B cell (primary cell): Measurements from ENCODE around the gene SLC35B2.

ENCODE experiments used
- EZH2 ChIP-seq: IDR thresholded peaks from 2 replicates; pipeline ENCODE4 v1.6.1; 2012; ENCODE audit warnings: borderline replicate concordance, low read depth, mild to moderate bottlenecking, moderate library complexity, low read length; ENCODE audit not compliant: insufficient read depth, poor library complexity, severe bottlenecking
- TF ChIP-seq, protein P1 (sequence below): fragments of 200-600 bp; IDR thresholded peaks from one replicate; pipeline ENCODE4 v1.8.0; 2022; ENCODE audit warnings: antibody characterized with exemption, mild to moderate bottlenecking

DNA sequence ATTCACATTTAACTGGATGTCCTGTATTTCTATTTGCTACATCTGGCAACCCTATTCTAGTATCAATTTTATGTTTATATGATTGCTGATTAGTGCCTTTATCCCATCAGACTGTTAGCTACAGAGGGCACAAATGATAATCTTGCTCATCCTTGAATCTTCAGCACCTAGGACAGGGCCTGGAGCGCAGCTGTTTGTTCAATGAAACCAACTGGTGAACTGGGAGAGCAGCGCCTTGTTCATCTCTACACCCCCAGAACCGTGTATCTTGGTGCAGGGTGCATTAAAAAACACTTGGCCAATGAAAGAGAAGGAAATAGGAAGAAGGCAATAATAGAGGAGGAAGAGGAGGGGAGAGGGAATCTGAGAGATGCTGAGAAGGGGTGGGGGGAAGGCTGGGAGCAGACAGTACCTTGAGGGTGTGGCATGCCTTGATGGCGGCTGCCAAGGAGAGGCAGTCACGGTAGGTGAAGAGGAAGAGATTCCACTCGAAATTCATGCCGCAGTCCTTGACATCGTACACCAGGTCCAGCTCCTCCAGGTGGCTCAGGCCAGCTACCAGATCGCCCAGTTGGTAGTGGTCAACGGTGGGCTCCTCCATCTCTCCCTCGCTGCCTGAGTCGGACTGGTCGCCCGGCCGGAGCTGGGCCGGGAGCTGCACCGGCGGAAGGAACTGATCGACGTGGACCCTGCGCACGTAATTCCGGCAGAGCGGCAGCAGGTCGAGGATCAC is 28.4 kb upstream of the SLC35B2 start:
- TF ChIP-seq, protein P1, sequence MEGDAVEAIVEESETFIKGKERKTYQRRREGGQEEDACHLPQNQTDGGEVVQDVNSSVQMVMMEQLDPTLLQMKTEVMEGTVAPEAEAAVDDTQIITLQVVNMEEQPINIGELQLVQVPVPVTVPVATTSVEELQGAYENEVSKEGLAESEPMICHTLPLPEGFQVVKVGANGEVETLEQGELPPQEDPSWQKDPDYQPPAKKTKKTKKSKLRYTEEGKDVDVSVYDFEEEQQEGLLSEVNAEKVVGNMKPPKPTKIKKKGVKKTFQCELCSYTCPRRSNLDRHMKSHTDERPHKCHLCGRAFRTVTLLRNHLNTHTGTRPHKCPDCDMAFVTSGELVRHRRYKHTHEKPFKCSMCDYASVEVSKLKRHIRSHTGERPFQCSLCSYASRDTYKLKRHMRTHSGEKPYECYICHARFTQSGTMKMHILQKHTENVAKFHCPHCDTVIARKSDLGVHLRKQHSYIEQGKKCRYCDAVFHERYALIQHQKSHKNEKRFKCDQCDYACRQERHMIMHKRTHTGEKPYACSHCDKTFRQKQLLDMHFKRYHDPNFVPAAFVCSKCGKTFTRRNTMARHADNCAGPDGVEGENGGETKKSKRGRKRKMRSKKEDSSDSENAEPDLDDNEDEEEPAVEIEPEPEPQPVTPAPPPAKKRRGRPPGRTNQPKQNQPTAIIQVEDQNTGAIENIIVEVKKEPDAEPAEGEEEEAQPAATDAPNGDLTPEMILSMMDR: no peak
- TF ChIP-seq EZH2: no peak
